Heart right ventricle (tissue), 16 donors: ENCODE measurements around the gene CLK2. TPM values are rescaled to one million over a fixed set of nuclear protein-coding genes. Genes with fewer than 3 reads are reported as not detected.

ENCODE experiments used
- ATAC-seq, 8 donors: fragments of 200-7000 bp; cut with Tn5 transposase; one replicate each; pipeline ENCODE4 v1.9.1; 2020; ENCODE audit warnings: mild to moderate bottlenecking in 8 of 8, moderate library complexity in 8 of 8, moderate number of reproducible peaks in 1 of 8
- DNase-seq, 2 donors: peaks; one replicate each; pipeline ENCODE4 v3.0.0-alpha.2; 2020
- H3K27ac ChIP-seq, 10 donors: fragments of 200-600 bp; sonication (generic) in 2 of 10; one replicate each; pipeline versions ENCODE4 v1.5.0 to v1.8.0; 2020 to 2022; ENCODE audit warnings: mild to moderate bottlenecking in 3 of 10
- H3K27me3 ChIP-seq, 7 donors: fragments of 200-600 bp; one replicate each; pipeline ENCODE4 v1.8.0; 2021 to 2022; ENCODE audit warnings: mild to moderate bottlenecking in 2 of 7
- H3K36me3 ChIP-seq, 9 donors: fragments of 200-600 bp; sonication (generic) in 1 of 9; one replicate each; pipeline versions ENCODE4 v1.5.0 to v1.8.0; 2020 to 2022; ENCODE audit warnings: mild to moderate bottlenecking in 2 of 9
- H3K4me1 ChIP-seq, 9 donors: fragments of 200-600 bp; sonication (generic) in 1 of 9; one replicate each; pipeline versions ENCODE4 v1.5.0 to v1.8.0; 2020 to 2022; ENCODE audit warnings: mild to moderate bottlenecking in 4 of 9
- H3K4me3 ChIP-seq, 10 donors: fragments of 200-600 bp; sonication (generic) in 2 of 10; one replicate each; pipeline versions ENCODE4 v1.5.0 to v1.8.0; 2020 to 2022; ENCODE audit warnings: mild to moderate bottlenecking in 7 of 10, moderate library complexity in 2 of 10
- H3K9me3 ChIP-seq, 11 donors: fragments of 200-600 bp in 10 of 11; sonication (generic) in 2 of 11; one replicate each; pipeline versions ENCODE4 v1.5.0 to v1.8.0; 2013 to 2022; ENCODE audit warnings: mild to moderate bottlenecking in 2 of 11, control low read depth in 1 of 11, moderate library complexity in 1 of 11
- CTCF ChIP-seq, 9 donors: fragments of 200-600 bp; sonication (generic) in 2 of 9; IDR thresholded peaks; one replicate each; pipeline versions ENCODE4 v1.5.0 to v1.8.0; 2021 to 2022; ENCODE audit warnings: antibody characterized with exemption in 9 of 9, mild to moderate bottlenecking in 5 of 9, moderate library complexity in 1 of 9
- WGBS, 2 donors: extraction: QIAGEN DNeasy Blood & Tissue Kit; methylation state at CpG; one replicate each; pipeline ENCODE4 v1.1.7; 2013; ENCODE audit warnings: inconsistent platforms in 1 of 2; 5-methylcytosine and 5-hydroxymethylcytosine counted together
- intact Hi-C, 10 donors: fragments of 100-400 bp; cut with DNase I; formaldehyde crosslinking; loops; one replicate each; pipeline versions ENCODE4 v1.11.1 to v1.14.2; 2022
- polyA plus RNA-seq, 2 donors: library from polyadenylated mRNA; stranded (reverse); fragments of 200-250 nt; gene quantifications; one replicate each; pipeline ENCODE4 v1.2.3, GENCODE V29; 2013
- total RNA-seq, 10 donors: library from RNA; stranded (reverse); fragmentation: NEBNext Ultra II Directional in 3 of 10; extraction: Animal tissue kit (Norgen Biotek cat#: 25700) in 3 of 10; gene quantifications; one replicate each; pipeline versions ENCODE4 v1.2.1 to v1.2.4, GENCODE V29; 2021 to 2023
- donor health status: Arrhythmogenic right ventricular cardiomyopathy.
- donor health status: ischemic (EF 13 %, LVEDD 7.1; RV severe dilation, severe dysfunction).
- donor health status: healthy with polysubstance abuse.
- donor health status: DM: no; HTN: yes; CAD: no.
- donor health status: DM: no; HTN: no; CAD: no.
- donor health status: ischemic (EF 25% LVEDD 6.9; RV normal size, moderate dysfunction).
- donor health status: ischemic (EF 25% LVEDD 5.7; RV mildly dilated, moderate dysfunction).
- donor health status: healthy.
- donor health status: DM: yes; HTN: yes; CAD: no.
- donor health status: Ischemic cardiomyopathy.
- donor health status: ischemic (EF 35%, LVEDD 5.7; RV mildly dilated, moderate dysfunction).
- donor health status: nonischemic (EF 11% LVEDD 7.7; RV severe dilation, severe dysfunction).
- donor health status: DM: yes; HTN: yes; CAD: no.
- donor health status: PGD.
- donor health status: ischemic (EF 29% LVEDD 5.4; RV normal size, mild dysfunction).
- donor health status: nonischemic (EF 23%, LVEDD 6.1; RV moderate dilation, normal function).

Gene CLK2
- total and polyA plus RNA-seq, 12 donors: 12.5 to 47.1 (median 18.0) TPM

- DNase-seq (no peak), ATAC-seq (no peak)
- no peak for TF ChIP-seq CTCF (IDR thresholded peaks at IDR 0.05)
- peaks cover 3 to 42% (median 23%) of the 10 kb centered on the region in 9 donors for H3K4me1 ChIP-seq
- H3K4me3 ChIP-seq: no peak overlapping the region
- 86 to 87% methylated on average over 11 of the region's 11 CpGs for WGBS, 2 donors
- intact Hi-C loops: no loop called here
- H3K27me3 ChIP-seq: no peaks in the 10 kb centered on the region
- H3K27ac ChIP-seq: peak overlapping the region in 7 of 10 donors; percentile 78 to 93 (median 89)
- H3K9me3 ChIP-seq: no peaks in the 10 kb centered on the region
- H3K36me3 ChIP-seq: peaks cover 0 to 80% (median 59%) of the 10 kb centered on the region in 9 donors
Measured at GRCh38 chr1:155263067-155263466, 10.2 kb downstream of the CLK2 start.

- peak in 1 of 9 donors; percentile 6 for TF ChIP-seq CTCF (IDR thresholded peaks at IDR 0.05)
- 0 to 1% methylated on average over 47 of the region's 47 CpGs for WGBS, 2 donors
- H3K4me1 ChIP-seq: peaks cover 3 to 32% (median 21%) of the 10 kb centered on the region in 9 donors
- peak; percentile 90 to 97 for DNase-seq
- peak; percentile 96 to 99 (median 98) for ATAC-seq
- H3K4me3 ChIP-seq: peak within 1 kb of the TSS; percentile 47 to 96 (median 83)
- peak within 1 kb of the TSS; percentile 38 to 93 (median 88) for H3K27ac ChIP-seq
- H3K27me3 ChIP-seq: no peaks in the 10 kb centered on the region
- H3K9me3 ChIP-seq: no peaks in the 10 kb centered on the region
- intact Hi-C loops: no loop called here
- H3K36me3 ChIP-seq: peaks cover 0 to 80% (median 55%) of the 10 kb centered on the region in 9 donors
Measured at GRCh38 chr1:155261852-155262673, 11.2 kb downstream of the CLK2 start, which contains the start of gene SCAMP3. Gene SCAMP3 (minus strand): TSS chr1:155262360. CDS start chr1:155262151, 209 bp downstream.

GRCh38 chr1:155261493-155261851 is 11.8 kb downstream of the CLK2 start:
- intact Hi-C loops: no loop called here
- H3K27me3 ChIP-seq: no peaks in the 10 kb centered on the region
- peak in 1 of 8 donors; percentile 34 for ATAC-seq
- WGBS, 2 donors: 0 to 1% methylated on average over 9 of the region's 9 CpGs
- DNase-seq: no peak
- peak overlapping the region; percentile 47 to 96 (median 83) for H3K4me3 ChIP-seq
- peaks cover 3 to 28% (median 21%) of the 10 kb centered on the region in 9 donors for H3K4me1 ChIP-seq
- H3K27ac ChIP-seq: peak overlapping the region; percentile 38 to 93 (median 88)
- TF ChIP-seq CTCF (IDR thresholded peaks at IDR 0.05): no peak
- H3K9me3 ChIP-seq: no peaks in the 10 kb centered on the region
- H3K36me3 ChIP-seq: peaks cover 0 to 79% (median 49%) of the 10 kb centered on the region in 9 donors

- H3K36me3 ChIP-seq: peaks cover 0 to 68% (median 39%) of the 10 kb centered on the region in 9 donors
Measured at GRCh38 chr1:155260276-155260675, 13.0 kb downstream of the CLK2 start.

More at GRCh38 chr1:155260276-155260675, 13.0 kb downstream of the CLK2 start:
- no peak overlapping the region for H3K27ac ChIP-seq
- H3K4me1 ChIP-seq: peaks cover 3 to 37% (median 27%) of the 10 kb centered on the region in 9 donors
- no peak for DNase-seq
- H3K4me3 ChIP-seq: no peak overlapping the region
- intact Hi-C loops: no loop called here
- TF ChIP-seq CTCF (IDR thresholded peaks at IDR 0.05): no peak
- WGBS, 2 donors: 91 to 95% methylated on average over 5 of the region's 5 CpGs
- H3K27me3 ChIP-seq: no peaks in the 10 kb centered on the region
- no peaks in the 10 kb centered on the region for H3K9me3 ChIP-seq
- ATAC-seq: no peak
